ENCODE data around the gene BRD4.
A peak's percentile ranks its signal among the peaks of the same experiment; 100 is the strongest.

BRD4 gene

GRCh38 chr19:15222738-15223648, 109.3 kb downstream of the BRD4 start:
- TF ChIP-seq CTCF (conservative IDR thresholded peaks at IDR 0.05; ENCODE audit: low read depth, low read length) = no peak
- DNase-seq (ENCODE audit: low read depth) = peak; percentile 80
- peak overlapping the region; percentile 71 for H3K4me3 ChIP-seq (ENCODE audit: low read length)

GRCh38 chr19:15220833-15221232, 111.5 kb downstream of the BRD4 start:
- H3K4me3 ChIP-seq (ENCODE audit: low read length) = no peak overlapping the region
- DNase-seq (ENCODE audit: low read depth) = no peak
- TF ChIP-seq CTCF (conservative IDR thresholded peaks at IDR 0.05; ENCODE audit: low read depth, low read length) = no peak

GRCh38 chr19:15218501-15218900, 113.8 kb downstream of the BRD4 start:
- no peak for DNase-seq (ENCODE audit: low read depth)
- no peak overlapping the region for H3K4me3 ChIP-seq (ENCODE audit: low read length)

GRCh38 chr19:15216363-15216762, 116.0 kb downstream of the BRD4 start:
- no peak for TF ChIP-seq CTCF (conservative IDR thresholded peaks at IDR 0.05; ENCODE audit: low read depth, low read length)
- DNase-seq (ENCODE audit: low read depth) = no peak
- H3K4me3 ChIP-seq (ENCODE audit: low read length) = no peak overlapping the region

More at GRCh38 chr19:15218501-15218900, 113.8 kb downstream of the BRD4 start:
- TF ChIP-seq CTCF (conservative IDR thresholded peaks at IDR 0.05; ENCODE audit: low read depth, low read length) = no peak

- H3K4me3 ChIP-seq (ENCODE audit: low read length) = no peak overlapping the region
- TF ChIP-seq CTCF (conservative IDR thresholded peaks at IDR 0.05; ENCODE audit: low read depth, low read length) = no peak
- DNase-seq (ENCODE audit: low read depth) = no peak
Measured at GRCh38 chr19:15213715-15214381, 118.5 kb downstream of the BRD4 start.

- no peak overlapping the region for H3K4me3 ChIP-seq (ENCODE audit: low read length)
- no peak for TF ChIP-seq CTCF (conservative IDR thresholded peaks at IDR 0.05; ENCODE audit: low read depth, low read length)
- no peak for DNase-seq (ENCODE audit: low read depth)
Measured at GRCh38 chr19:15212711-15213110, 119.6 kb downstream of the BRD4 start.

All from retinal pigment epithelial cell (primary cell).